SH-SY5Y (cell line): ENCODE measurements around the gene OR10X1.

ENCODE experiments used
- GATA2 ChIP-seq: IDR thresholded peaks from 2 replicates; pipeline ENCODE4 v1.6.1; 2011; ENCODE audit warnings: mild to moderate bottlenecking, low read depth, low read length
- GATA3 ChIP-seq: IDR thresholded peaks from 2 replicates; pipeline ENCODE4 v1.6.1; 2011; ENCODE audit warnings: low read depth, mild to moderate bottlenecking, low read length, moderate library complexity

DNA sequence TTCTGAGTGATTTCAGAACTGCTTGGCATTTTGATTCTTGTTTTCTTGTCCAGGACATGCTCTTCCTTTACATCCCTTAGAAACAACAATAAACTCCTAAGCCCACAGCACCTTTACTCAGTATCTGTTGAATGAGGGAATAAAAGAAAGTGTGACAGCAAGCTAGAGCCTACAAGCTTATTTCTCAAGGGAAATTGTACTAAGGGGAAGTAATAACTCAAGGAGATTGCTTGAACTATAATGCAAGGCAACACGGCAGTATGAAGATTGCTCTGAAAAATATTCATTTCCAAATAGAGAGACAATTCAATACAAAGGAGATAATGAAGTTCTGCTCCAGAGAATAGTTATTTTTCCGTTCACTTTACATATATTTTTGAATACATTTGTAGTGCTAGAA is 15.8 kb downstream of the OR10X1 start:
- TF ChIP-seq GATA3 (no peak), GATA2 (no peak)
